SK-N-SH (cell line): ENCODE measurements around the gene CRNN. TPM values are rescaled to one million over a fixed set of nuclear protein-coding genes. Genes with fewer than 3 reads are reported as not detected.
A peak's percentile ranks its signal among the peaks of the same experiment; 100 is the strongest.

Experiments
- CTCF ChIA-PET: fragments of 300-600, 350-600 bp; formaldehyde crosslinking; extraction: SDS; loops from one replicate; lab custom pipeline; 2021; lab: Yijun Ruan, JAX
- POLR2A ChIA-PET: fragments of 350-600 bp; sonication (Branson Sonifier 250); formaldehyde crosslinking; extraction: SDS; loops from one replicate; lab custom pipeline; 2020; ENCODE audit warnings: antibody characterized with exemption, inconsistent platforms; lab: Yijun Ruan, JAX
- DNase-seq: peaks from one replicate; pipeline ENCODE4 v3.0.0; 2012
- H2AFZ ChIP-seq: fragments of 200-600 bp; sonication (generic); 2 replicates; pipeline ENCODE4 v1.8.1; 2016; ENCODE audit warnings: antibody characterized with exemption, mild to moderate bottlenecking, low read depth
- H3F3A ChIP-seq: fragments of 200-600 bp; sonication (generic); replicated peaks from 2 replicates; pipeline ENCODE3; 2016; ENCODE audit warnings: antibody characterized with exemption, mild to moderate bottlenecking; ENCODE audit not compliant: insufficient read depth
- H3K27ac ChIP-seq, 2 experiments: fragments of 200-500 bp in 1 of 2; fragments of 200-600 bp in 1 of 2; sonication (Bioruptor generic) in 1 of 2; sonication (generic), shearing (Covaris generic) in 1 of 2; 2 replicates each; pipeline versions ENCODE4 v1.5.1 to v1.6.1; 2014 to 2016; ENCODE audit warnings: low read depth in 2 of 2, inconsistent platforms in 1 of 2, low read length in 1 of 2, mild to moderate bottlenecking in 1 of 2, mixed read lengths in 1 of 2
- H3K27me3 ChIP-seq: fragments of 200-600 bp; sonication (generic), shearing (Covaris generic); 2 replicates; pipeline ENCODE4 v1.6.1; 2016; ENCODE audit warnings: mixed run types; ENCODE audit not compliant: insufficient read depth
- H3K36me3 ChIP-seq, 2 experiments: fragments of 200-500 bp in 1 of 2; fragments of 200-600 bp in 1 of 2; sonication (Bioruptor generic) in 1 of 2; sonication (generic) in 1 of 2; replicated peaks in 1 of 2; 2 replicates each; pipeline versions ENCODE3 to v1.5.1; 2014 to 2016; ENCODE audit warnings: low read length in 1 of 2, mild to moderate bottlenecking in 1 of 2; ENCODE audit not compliant: insufficient read depth in 2 of 2, control insufficient read depth in 1 of 2
- H3K4me1 ChIP-seq, 2 experiments: fragments of 200-500 bp in 1 of 2; fragments of 200-600 bp in 1 of 2; sonication (Bioruptor generic) in 1 of 2; sonication (generic), shearing (Covaris generic) in 1 of 2; 2 replicates each; pipeline versions ENCODE4 v1.5.1 to v1.6.1; 2014 to 2016; ENCODE audit warnings: low read depth in 1 of 2, low read length in 1 of 2, mixed run types in 1 of 2; ENCODE audit not compliant: insufficient read depth in 2 of 2, control insufficient read depth in 1 of 2
- H3K4me2 ChIP-seq: fragments of 200-600 bp; sonication (generic), shearing (Covaris generic); 2 replicates; pipeline ENCODE4 v1.6.1; 2017; ENCODE audit warnings: mixed run types
- H3K4me3 ChIP-seq, 2 experiments: fragments of 200-500 bp in 1 of 2; fragments of 200-600 bp in 1 of 2; sonication (Bioruptor generic) in 1 of 2; sonication (generic), shearing (Covaris generic) in 1 of 2; 2 replicates each; pipeline versions ENCODE4 v1.5.1 to v1.8.1; 2014 to 2016; ENCODE audit warnings: low read depth in 2 of 2, inconsistent platforms in 1 of 2, low read length in 1 of 2, mild to moderate bottlenecking in 1 of 2, mixed read lengths in 1 of 2, moderate library complexity in 1 of 2
- H3K79me2 ChIP-seq: fragments of 200-600 bp; sonication (generic); 2 replicates; pipeline ENCODE4 v1.8.1; 2017; ENCODE audit warnings: mild to moderate bottlenecking; ENCODE audit not compliant: insufficient read depth
- H3K9ac ChIP-seq: fragments of 200-600 bp; sonication (generic); 2 replicates; pipeline ENCODE4 v1.6.1; 2017; ENCODE audit warnings: mixed run types
- H3K9me2 ChIP-seq: fragments of 200-600 bp; sonication (generic); 2 replicates; pipeline ENCODE4 v1.6.1; 2017; ENCODE audit warnings: mixed run types
- H3K9me3 ChIP-seq: fragments of 200-600 bp; sonication (generic); 2 replicates; pipeline ENCODE4 v1.6.1; 2017; ENCODE audit warnings: mixed run types, mild to moderate bottlenecking, moderate library complexity
- H4K20me1 ChIP-seq: fragments of 200-600 bp; sonication (generic); 2 replicates; pipeline ENCODE4 v1.6.1; 2017; ENCODE audit warnings: mild to moderate bottlenecking, mixed run types; ENCODE audit not compliant: insufficient read depth
- CTCF ChIP-seq: fragments of 200-600 bp; sonication (generic); IDR thresholded peaks from 2 replicates; pipeline ENCODE4 v1.6.1; 2017; ENCODE audit warnings: antibody characterized with exemption, mild to moderate bottlenecking, moderate library complexity
- FOXM1 ChIP-seq: IDR thresholded peaks from 2 replicates; pipeline ENCODE4 v1.4.0; 2012; ENCODE audit warnings: low read depth, mild to moderate bottlenecking
- GABPA ChIP-seq: IDR thresholded peaks from 2 replicates; pipeline ENCODE4 v1.4.0; 2012; ENCODE audit warnings: low read depth, mild to moderate bottlenecking
- IRF3 ChIP-seq: fragments of 150-350 bp; IDR thresholded peaks from 2 replicates; pipeline ENCODE4 v1.6.1; 2016; ENCODE audit warnings: mild to moderate bottlenecking, low read depth, low read length
- JUND ChIP-seq: IDR thresholded peaks from 2 replicates; pipeline ENCODE4 v1.4.0; 2012
- MAX ChIP-seq: IDR thresholded peaks from 2 replicates; pipeline ENCODE4 v1.4.0; 2012; ENCODE audit warnings: low read depth
- MEF2A ChIP-seq: IDR thresholded peaks from 2 replicates; pipeline ENCODE4 v1.4.0; 2012; ENCODE audit warnings: low read depth, borderline replicate concordance
- MXI1 ChIP-seq: IDR thresholded peaks from 2 replicates; pipeline ENCODE4 v1.6.1; 2012; ENCODE audit warnings: mild to moderate bottlenecking, low read depth, low read length, improper control_type of control experiment
- NRF1 ChIP-seq: IDR thresholded peaks from 2 replicates; pipeline ENCODE4 v1.6.1; 2012; ENCODE audit warnings: low read depth, mild to moderate bottlenecking, low read length
- PBX3 ChIP-seq: IDR thresholded peaks from 2 replicates; pipeline ENCODE4; 2012
- RAD21 ChIP-seq: IDR thresholded peaks from 2 replicates; pipeline ENCODE4 v1.6.1; 2012; ENCODE audit warnings: mild to moderate bottlenecking, low read length
- RCOR1 ChIP-seq: fragments of 150-350 bp; IDR thresholded peaks from 2 replicates; pipeline ENCODE4 v1.6.1; 2017; ENCODE audit warnings: antibody characterized with exemption, low read length
- RXRA ChIP-seq: IDR thresholded peaks from 2 replicates; pipeline ENCODE4 v1.4.0; 2012; ENCODE audit warnings: low read depth, mild to moderate bottlenecking, borderline replicate concordance
- SIN3A ChIP-seq: IDR thresholded peaks from 2 replicates; pipeline ENCODE4 v1.6.1; 2012; ENCODE audit warnings: low read depth, mild to moderate bottlenecking, low read length, moderate library complexity, borderline replicate concordance
- SMC3 ChIP-seq: IDR thresholded peaks from 2 replicates; pipeline ENCODE4 v1.6.1; 2012; ENCODE audit warnings: low read depth, low read length, improper control_type of control experiment
- TCF12 ChIP-seq: IDR thresholded peaks from 2 replicates; pipeline ENCODE4 v1.4.0; 2012
- USF1 ChIP-seq: IDR thresholded peaks from 2 replicates; pipeline ENCODE4 v1.4.0; 2012; ENCODE audit warnings: low read depth, borderline replicate concordance
- USF2 ChIP-seq: fragments of 150-350 bp; IDR thresholded peaks from 2 replicates; pipeline ENCODE4 v1.6.1; 2017; ENCODE audit warnings: antibody characterized with exemption, low read length, low read depth, borderline replicate concordance
- YY1 ChIP-seq: IDR thresholded peaks from 2 replicates; pipeline ENCODE4 v1.4.0; 2012; ENCODE audit warnings: low read depth, mild to moderate bottlenecking
- ZBTB33 ChIP-seq: IDR thresholded peaks from 2 replicates; pipeline ENCODE4 v1.4.0; 2012; ENCODE audit warnings: low read depth, borderline replicate concordance
- WGBS: methylation state at CpG from one replicate; pipeline ENCODE4 v1.1.6; 2017; ENCODE audit warnings: low lambda C conversion rate; 5-methylcytosine and 5-hydroxymethylcytosine counted together
- polyA plus RNA-seq, 3 experiments: library from polyadenylated mRNA; depleted of rRNA; stranded (reverse); fragments of >200 nt; gene quantifications; 2 replicates each; pipeline ENCODE4 v1.2.3, GENCODE V29; 2012

CRNN gene
- polyA plus RNA-seq, 1 of the 3 experiments (the other 2 are of a cell fraction) = not detected

- no peak for TF ChIP-seq ZBTB33
- TF ChIP-seq FOXM1 = no peak
- no peak for TF ChIP-seq YY1
- TF ChIP-seq RXRA = no peak
- TF ChIP-seq USF2 = no peak
- no peak for TF ChIP-seq SIN3A
- no peak for TF ChIP-seq USF1
- no peak for TF ChIP-seq PBX3
- no peak for TF ChIP-seq RCOR1
- TF ChIP-seq JUND = no peak
- TF ChIP-seq MEF2A = no peak
- no peak for TF ChIP-seq TCF12
- no peak for TF ChIP-seq GABPA
- no peak for TF ChIP-seq MXI1
Measured at GRCh38 chr1:152441756-152442155, 27.7 kb upstream of the CRNN start (continued).

DNA sequence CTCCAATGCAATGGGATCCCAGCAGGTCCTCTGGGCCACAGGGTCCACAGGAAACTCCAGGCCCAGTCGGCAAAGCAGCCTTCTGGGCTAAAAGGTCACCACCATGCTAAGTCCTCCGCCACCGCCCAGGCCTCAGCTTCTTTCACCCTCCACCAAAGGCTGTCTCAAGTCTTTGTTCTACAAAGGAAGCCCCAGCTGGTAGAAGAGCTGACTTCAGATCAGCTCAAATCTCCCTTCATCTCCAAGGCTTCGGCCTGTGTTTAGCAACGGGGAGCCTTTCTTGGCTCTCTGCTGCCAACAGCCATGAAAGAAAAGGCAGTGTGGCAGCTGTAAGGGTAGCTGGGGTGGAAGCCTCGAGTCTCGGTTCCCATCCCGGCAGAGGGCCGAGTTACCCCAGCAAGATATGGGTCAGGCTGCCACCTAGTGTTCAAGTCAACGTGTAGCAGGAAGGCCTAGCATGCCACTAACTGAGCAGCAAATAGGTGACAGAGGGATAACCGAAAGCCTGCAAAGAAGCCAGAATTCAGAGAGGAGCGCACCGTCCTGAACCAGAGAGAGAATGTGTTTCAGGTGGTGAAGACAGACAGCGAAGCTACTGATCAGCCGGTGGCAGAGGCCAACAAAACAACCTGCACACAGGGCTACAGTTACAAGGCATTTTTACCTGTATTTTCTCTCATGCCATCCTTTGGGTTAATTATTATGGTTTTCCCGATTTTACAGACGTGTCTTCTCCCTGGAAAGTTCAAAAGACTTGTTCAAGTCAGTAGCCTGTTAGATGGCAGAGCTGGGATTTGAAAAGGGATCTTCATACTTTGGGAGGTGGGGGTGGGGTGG is 26.8 kb upstream of the CRNN start:
- Histone ChIP-seq H3F3A (no peaks in the 10 kb centered on the region), H3K27me3 (peaks cover 40% of the 10 kb centered on the region; the same call in 1 of the 2 replicates), H3K9me3 (no peaks in the 10 kb centered on the region), H3K4me1 (0 out of 4 replicates have a peak, but pooled peaks cover 0 to 5% of the 10 kb centered on the region in 2 experiments), H3K79me2 (no peaks in the 10 kb centered on the region), H3K36me3 (no peaks in the 10 kb centered on the region), H3K4me2 (no peak overlapping the region), H3K9ac (no peak overlapping the region), H3K9me2 (no peaks in the 10 kb centered on the region), H3K27ac (no peak overlapping the region), H4K20me1 (no peaks in the 10 kb centered on the region), H3K4me3 (no peak overlapping the region), H2AFZ (0 out of 2 replicates have a peak overlapping the region, but pooled peaks have one; percentile 69)
- TF ChIP-seq RAD21 (peak; percentile 67), CTCF (peak; percentile 78), NRF1 (no peak), SMC3 (peak; percentile 63), MAX (0 out of 2 replicates have a peak, but pooled peaks have one; percentile 42), IRF3 (no peak)
- DNase-seq = peak; percentile 66
- ChIA-PET CTCF (interaction anchor here (0.6 to 2.3 kb wide), 13 partner anchors 10 to 392 kb away, joined by 3 to 30 read pairs (median 4); no protein-coding TSS in a partner anchor), POLR2A (no interaction called here)
- WGBS = 4% methylated on average over 17 of the region's 17 CpGs
